ENCODE measurements around the gene DOK5.

DOK5 gene

DNA sequence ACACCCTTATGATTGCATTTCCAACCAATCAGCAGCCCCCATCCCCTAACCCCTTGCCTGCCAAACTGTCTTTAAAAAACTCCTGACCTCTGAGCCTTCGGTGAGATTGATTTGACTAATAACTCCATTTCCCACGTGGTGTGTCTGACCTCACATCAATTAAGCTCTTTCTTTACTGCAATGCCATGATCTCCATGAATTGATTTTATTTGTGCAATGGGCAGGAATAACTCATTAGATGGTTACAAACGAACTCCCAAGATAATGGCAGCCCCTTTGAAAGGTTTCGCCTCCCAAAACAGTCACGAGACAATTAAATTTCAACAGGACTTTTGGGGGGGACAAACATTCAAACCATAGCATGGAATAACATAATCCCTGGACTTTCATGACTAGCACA, 161.2 kb downstream of the DOK5 start:
- no peaks in the 10 kb centered on the region for H3K79me2 ChIP-seq (ENCODE audit: control insufficient read depth, low read length)
- no peak overlapping the region for H3K27ac ChIP-seq (ENCODE audit: low read depth, low read length)
- no peak overlapping the region for H3K4me3 ChIP-seq (ENCODE audit: low read length)
- no peaks in the 10 kb centered on the region for H3K36me3 ChIP-seq (ENCODE audit: control insufficient read depth, low read length)
- H3K4me2 ChIP-seq (ENCODE audit: low read length), result no peak overlapping the region
- H3K9me2 ChIP-seq (replicated peaks; ENCODE audit: control insufficient read depth, low read length), result no peaks in the 10 kb centered on the region
- no peaks in the 10 kb centered on the region for H4K20me1 ChIP-seq (ENCODE audit: control insufficient read depth, insufficient read depth, low read depth, low read length)
- TF ChIP-seq EZH2phosphoT487 (IDR thresholded peaks at IDR 0.05; ENCODE audit: borderline replicate concordance, low read length) (no peak), CTCF (IDR thresholded peaks at IDR 0.05; ENCODE audit: low read depth, low read length, poor library complexity, severe bottlenecking) (no peak)
- no peaks in the 10 kb centered on the region for H3F3A ChIP-seq (ENCODE audit: control insufficient read depth, insufficient read depth)
- no peaks in the 10 kb centered on the region for H3K4me1 ChIP-seq (ENCODE audit: control insufficient read depth, low read length)
- no peaks in the 10 kb centered on the region for H3K27me3 ChIP-seq (ENCODE audit: control insufficient read depth, low read length)
- H3K9me3 ChIP-seq (ENCODE audit: control insufficient read depth, insufficient read depth, low read length), result no peaks in the 10 kb centered on the region

DNA sequence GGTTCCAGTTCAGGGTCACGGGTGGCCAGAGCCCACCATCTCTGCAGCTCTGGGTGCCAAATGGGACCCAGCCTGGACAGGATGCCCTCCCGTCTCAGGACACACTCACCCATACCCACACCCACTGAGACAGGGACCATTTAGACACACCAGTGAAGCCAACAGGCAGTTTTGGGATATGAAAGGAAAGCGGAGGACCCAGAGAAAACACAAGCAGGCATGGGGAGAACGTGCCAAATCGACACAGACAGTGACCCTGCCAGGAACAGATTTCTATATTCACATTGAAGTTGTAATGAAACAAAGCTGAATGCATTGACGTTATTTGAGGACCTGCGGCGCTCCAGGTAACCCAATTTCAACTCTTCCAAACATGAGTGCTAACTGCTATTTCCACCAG, 164.5 kb downstream of the DOK5 start:
- H3K36me3 ChIP-seq (ENCODE audit: control insufficient read depth, low read length), result no peaks in the 10 kb centered on the region
- no peaks in the 10 kb centered on the region for H3K4me1 ChIP-seq (ENCODE audit: control insufficient read depth, low read length)
- no peak overlapping the region for H3K4me3 ChIP-seq (ENCODE audit: low read length)
- H4K20me1 ChIP-seq (ENCODE audit: control insufficient read depth, insufficient read depth, low read depth, low read length), result no peaks in the 10 kb centered on the region
- no peaks in the 10 kb centered on the region for H3K79me2 ChIP-seq (ENCODE audit: control insufficient read depth, low read length)
- no peak overlapping the region for H3K27ac ChIP-seq (ENCODE audit: low read depth, low read length)
- H3K9me2 ChIP-seq (replicated peaks; ENCODE audit: control insufficient read depth, low read length), result no peaks in the 10 kb centered on the region
- H3K27me3 ChIP-seq (ENCODE audit: control insufficient read depth, low read length), result no peaks in the 10 kb centered on the region
- no peaks in the 10 kb centered on the region for H3F3A ChIP-seq (ENCODE audit: control insufficient read depth, insufficient read depth)
- H3K9me3 ChIP-seq (ENCODE audit: control insufficient read depth, insufficient read depth, low read length), result no peaks in the 10 kb centered on the region
- TF ChIP-seq EZH2phosphoT487 (IDR thresholded peaks at IDR 0.05; ENCODE audit: borderline replicate concordance, low read length) (no peak), CTCF (IDR thresholded peaks at IDR 0.05; ENCODE audit: low read depth, low read length, poor library complexity, severe bottlenecking) (no peak)
- H3K4me2 ChIP-seq (ENCODE audit: low read length), result no peak overlapping the region

DNA sequence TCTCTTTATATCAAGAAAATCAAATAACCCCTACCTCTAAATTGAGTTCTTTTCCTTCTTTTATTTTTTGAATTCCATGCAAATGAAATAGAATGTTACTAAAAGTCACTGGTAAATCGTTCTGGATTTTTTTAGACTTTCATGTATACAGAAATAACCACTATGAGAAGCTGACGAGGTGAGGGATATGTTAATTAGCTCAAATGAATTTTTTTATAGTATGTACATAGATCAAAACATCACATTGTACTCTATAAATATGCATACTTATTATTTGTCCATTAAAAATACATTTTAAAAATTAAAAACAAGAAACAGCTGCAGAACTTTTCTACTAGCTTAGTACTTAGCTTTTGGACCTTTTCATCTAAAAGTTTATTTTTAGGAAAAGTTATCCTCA, 165.4 kb downstream of the DOK5 start:
- Histone ChIP-seq H3K4me2 (ENCODE audit: low read length) (no peak overlapping the region), H3K27me3 (ENCODE audit: control insufficient read depth, low read length) (no peaks in the 10 kb centered on the region), H4K20me1 (ENCODE audit: control insufficient read depth, insufficient read depth, low read depth, low read length) (no peaks in the 10 kb centered on the region), H3F3A (ENCODE audit: control insufficient read depth, insufficient read depth) (no peaks in the 10 kb centered on the region), H3K79me2 (ENCODE audit: control insufficient read depth, low read length) (no peaks in the 10 kb centered on the region), H3K27ac (ENCODE audit: low read depth, low read length) (no peak overlapping the region), H3K9me3 (ENCODE audit: control insufficient read depth, insufficient read depth, low read length) (no peaks in the 10 kb centered on the region), H3K4me3 (ENCODE audit: low read length) (no peak overlapping the region), H3K9me2 (replicated peaks; ENCODE audit: control insufficient read depth, low read length) (no peaks in the 10 kb centered on the region), H3K4me1 (ENCODE audit: control insufficient read depth, low read length) (no peaks in the 10 kb centered on the region), H3K36me3 (ENCODE audit: control insufficient read depth, low read length) (no peaks in the 10 kb centered on the region)
- no peak for TF ChIP-seq EZH2phosphoT487 (IDR thresholded peaks at IDR 0.05; ENCODE audit: borderline replicate concordance, low read length)
- no peak for TF ChIP-seq CTCF (IDR thresholded peaks at IDR 0.05; ENCODE audit: low read depth, low read length, poor library complexity, severe bottlenecking)

Data from DOHH2 (cell line).